Adrenal gland (tissue), 12 donors: ENCODE results near the gene CWC27. TPM values are rescaled to one million over a fixed set of nuclear protein-coding genes. Genes with fewer than 3 reads are reported as not detected.

Experiments used
- DNase-seq, 7 donors: peaks; one replicate each; pipeline ENCODE4 v3.0.0-alpha.2; 2019 to 2020
- H3K27ac ChIP-seq, 5 donors: fragments of 200-600 bp; sonication (generic) in 4 of 5; 1 replicate in 3 of 5; 2 replicates in 2 of 5; pipeline versions ENCODE4 v1.5.1 to v1.8.0; 2016 to 2020; ENCODE audit warnings: mild to moderate bottlenecking in 1 of 5
- H3K27me3 ChIP-seq: fragments of 200-600 bp; 2 replicates; pipeline ENCODE4 v1.8.0; 2021
- H3K36me3 ChIP-seq, 2 donors: fragments of 200-600 bp; replicated peaks in 1 of 2; 1 replicate in 1 of 2; 2 replicates in 1 of 2; pipeline versions ENCODE4 v1.5.1 to v1.8.0; 2018 to 2022
- H3K4me1 ChIP-seq, 2 donors: fragments of 200-600 bp; replicated peaks in 1 of 2; 1 replicate in 1 of 2; 2 replicates in 1 of 2; pipeline versions ENCODE4 v1.5.1 to v1.8.0; 2018 to 2021
- H3K4me3 ChIP-seq, 4 donors: fragments of 200-600 bp; sonication (generic) in 3 of 4; one replicate each; pipeline ENCODE4 v1.5.1; 2016 to 2018
- H3K9me3 ChIP-seq, 3 donors: fragments of 200-600 bp; sonication (generic) in 1 of 3; replicated peaks in 1 of 3; 1 replicate in 2 of 3; 2 replicates in 1 of 3; pipeline versions ENCODE4 v1.5.1 to v1.8.0; 2016 to 2021
- POLR2A ChIP-seq, 2 donors: fragments of 450-650 bp; IDR thresholded peaks; one replicate each; pipeline ENCODE4 v1.6.1; 2017; ENCODE audit warnings: antibody characterized with exemption in 2 of 2, mild to moderate bottlenecking in 2 of 2, moderate library complexity in 1 of 2
- WGBS, 4 donors: extraction: QIAGEN DNeasy Blood & Tissue Kit in 2 of 4; methylation state at CpG; one replicate each; pipeline versions ENCODE4 v1.1.5 to v1.1.7; 2013 to 2017; 5-methylcytosine and 5-hydroxymethylcytosine counted together
- intact Hi-C, 2 donors: fragments of 100-400 bp; cut with DNase I; formaldehyde crosslinking; loops; one replicate each; pipeline versions ENCODE4 v1.14.1 to v1.15.0; 2022 to 2023
- polyA plus RNA-seq, 3 donors: library from polyadenylated mRNA; stranded (reverse); fragments of 200-250 nt in 2 of 3; fragments of 350-450 nt in 1 of 3; fragmentation: Illumina TruSeq in 1 of 3; extraction: RNeasy Lipid Tissue Mini Kit (QIAGEN cat#74804) in 1 of 3; gene quantifications; one replicate each; pipeline ENCODE4 v1.2.3, GENCODE V29; 2013 to 2014
- total RNA-seq, 9 donors: library from RNA; depleted of rRNA in 4 of 9; stranded (reverse); fragments of >200 nt in 4 of 9; fragments of 120-200 nt in 1 of 9; fragmentation: NEBNext Ultra II Directional in 1 of 9; extraction: Animal tissue kit (Norgen Biotek cat#: 25700) in 1 of 9; gene quantifications; one replicate each; pipeline versions ENCODE4 v1.1.0 to v1.2.4, GENCODE V29; 2013 to 2023
- TF ChIP-seq, protein P1 (sequence below), 6 experiments: fragments of 450-650 bp in 4 of 6; fragments of 200-600 bp in 2 of 6; sonication (generic) in 1 of 6; IDR thresholded peaks; 1 replicate in 5 of 6; 2 replicates in 1 of 6; pipeline versions ENCODE4 v1.5.1 to v1.8.0; 2016 to 2021; ENCODE audit warnings: antibody characterized with exemption in 6 of 6, mild to moderate bottlenecking in 2 of 6, moderate library complexity in 1 of 6
- donor health status: healthy with polysubstance abuse.
- donor health status: Bipolar disorder and iron deficiency.
- donor health status: DM: yes; HTN: yes; CAD: no.
- donor health status: DM: no; HTN: no; CAD: no.
- donor health status: DM: no; HTN: no; CAD: no.
- donor health status: DM: yes; HTN: yes; CAD: no.

CWC27 gene
- total and polyA plus RNA-seq, 12 donors: 7.3 to 31.0 (median 15.6) TPM

DNA sequence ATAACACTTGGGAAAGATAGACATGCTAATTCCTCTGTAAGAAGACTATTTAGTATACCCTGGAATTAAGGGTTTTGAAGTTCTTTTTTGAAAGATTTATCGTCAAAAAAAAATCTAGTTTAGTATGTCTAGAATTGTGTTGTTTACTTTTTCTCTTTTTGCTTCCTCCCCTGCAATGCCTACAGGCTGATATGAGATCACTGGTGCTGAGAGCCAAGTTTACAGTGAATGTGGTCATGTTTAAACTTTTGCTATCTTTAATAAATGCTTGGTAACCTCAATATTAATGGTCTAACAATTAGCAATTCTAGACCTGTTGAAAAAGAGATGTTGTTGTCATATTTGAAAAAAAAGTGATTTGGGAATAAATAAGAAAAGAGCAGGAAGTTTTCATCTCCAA is 86.1 kb downstream of the CWC27 start:
- Histone ChIP-seq H3K4me1 (no peaks in the 10 kb centered on the region), H3K9me3 (no peaks in the 10 kb centered on the region), H3K4me3 (no peak overlapping the region), H3K36me3 (no peaks in the 10 kb centered on the region), H3K27me3 (no peaks in the 10 kb centered on the region), H3K27ac (no peak overlapping the region)
- TF ChIP-seq POLR2A (IDR thresholded peaks at IDR 0.05): no peak
- TF ChIP-seq, protein P1, sequence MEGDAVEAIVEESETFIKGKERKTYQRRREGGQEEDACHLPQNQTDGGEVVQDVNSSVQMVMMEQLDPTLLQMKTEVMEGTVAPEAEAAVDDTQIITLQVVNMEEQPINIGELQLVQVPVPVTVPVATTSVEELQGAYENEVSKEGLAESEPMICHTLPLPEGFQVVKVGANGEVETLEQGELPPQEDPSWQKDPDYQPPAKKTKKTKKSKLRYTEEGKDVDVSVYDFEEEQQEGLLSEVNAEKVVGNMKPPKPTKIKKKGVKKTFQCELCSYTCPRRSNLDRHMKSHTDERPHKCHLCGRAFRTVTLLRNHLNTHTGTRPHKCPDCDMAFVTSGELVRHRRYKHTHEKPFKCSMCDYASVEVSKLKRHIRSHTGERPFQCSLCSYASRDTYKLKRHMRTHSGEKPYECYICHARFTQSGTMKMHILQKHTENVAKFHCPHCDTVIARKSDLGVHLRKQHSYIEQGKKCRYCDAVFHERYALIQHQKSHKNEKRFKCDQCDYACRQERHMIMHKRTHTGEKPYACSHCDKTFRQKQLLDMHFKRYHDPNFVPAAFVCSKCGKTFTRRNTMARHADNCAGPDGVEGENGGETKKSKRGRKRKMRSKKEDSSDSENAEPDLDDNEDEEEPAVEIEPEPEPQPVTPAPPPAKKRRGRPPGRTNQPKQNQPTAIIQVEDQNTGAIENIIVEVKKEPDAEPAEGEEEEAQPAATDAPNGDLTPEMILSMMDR (IDR thresholded peaks at IDR 0.05): no peak
- WGBS, 4 donors: 80 to 97% (median 91%) methylated on average over 1 of the region's 1 CpG
- intact Hi-C loops: no loop called here
- DNase-seq: no peak

DNA sequence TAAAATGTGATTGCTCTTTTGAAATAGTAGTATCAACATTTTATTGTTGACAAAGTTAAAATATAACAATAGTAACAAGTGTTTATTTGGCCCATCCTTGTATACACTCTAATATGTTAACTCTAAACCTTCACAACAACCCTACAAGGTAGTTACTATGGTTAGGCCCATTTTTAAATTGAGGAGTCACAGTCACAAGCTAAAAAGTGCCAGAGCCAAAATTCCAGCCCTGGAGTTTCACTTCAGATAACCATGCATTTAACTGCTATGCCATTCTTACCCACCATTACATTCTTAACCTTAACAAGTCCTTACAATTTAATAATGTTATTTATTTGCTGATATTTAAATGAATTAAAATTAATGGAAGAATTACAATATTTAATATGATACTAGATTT is 91.2 kb downstream of the CWC27 start:
- H3K36me3 ChIP-seq: no peaks in the 10 kb centered on the region
- intact Hi-C loops: no loop called here
- TF ChIP-seq POLR2A (IDR thresholded peaks at IDR 0.05): no peak
- TF ChIP-seq, protein P1 (IDR thresholded peaks at IDR 0.05): no peak
- H3K4me3 ChIP-seq: no peak overlapping the region
- H3K9me3 ChIP-seq: no peaks in the 10 kb centered on the region
- peaks cover 4 to 5% of the 10 kb centered on the region in 2 donors for H3K4me1 ChIP-seq
- H3K27me3 ChIP-seq: no peaks in the 10 kb centered on the region
- no peak overlapping the region for H3K27ac ChIP-seq
- DNase-seq: no peak

DNA sequence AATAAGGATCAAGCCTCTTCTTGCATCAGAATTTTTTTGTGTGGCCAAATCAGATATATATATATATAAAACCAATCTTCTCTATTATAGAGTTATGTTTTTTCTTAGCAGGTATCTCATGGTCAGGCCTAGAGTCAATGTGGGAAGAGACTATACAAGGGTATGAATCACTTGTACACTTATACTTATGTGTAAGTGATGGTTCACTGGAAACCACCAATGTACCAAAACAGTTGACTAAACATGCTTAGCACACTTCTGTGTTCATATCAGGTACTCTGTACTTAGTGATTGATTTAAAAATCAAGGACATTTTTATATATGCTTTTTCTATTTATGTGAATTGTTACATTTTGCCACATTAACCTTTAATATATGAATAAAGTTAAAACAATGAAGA is 92.6 kb downstream of the CWC27 start:
- no peaks in the 10 kb centered on the region for H3K9me3 ChIP-seq
- no peak overlapping the region for H3K4me3 ChIP-seq
- intact Hi-C loops: no loop called here
- no peak for DNase-seq
- H3K4me1 ChIP-seq: peaks cover 4 to 5% of the 10 kb centered on the region in 2 donors
- no peak overlapping the region for H3K27ac ChIP-seq
- H3K36me3 ChIP-seq: no peaks in the 10 kb centered on the region
- H3K27me3 ChIP-seq: no peaks in the 10 kb centered on the region
- TF ChIP-seq, protein P1 (IDR thresholded peaks at IDR 0.05): no peak

DNA sequence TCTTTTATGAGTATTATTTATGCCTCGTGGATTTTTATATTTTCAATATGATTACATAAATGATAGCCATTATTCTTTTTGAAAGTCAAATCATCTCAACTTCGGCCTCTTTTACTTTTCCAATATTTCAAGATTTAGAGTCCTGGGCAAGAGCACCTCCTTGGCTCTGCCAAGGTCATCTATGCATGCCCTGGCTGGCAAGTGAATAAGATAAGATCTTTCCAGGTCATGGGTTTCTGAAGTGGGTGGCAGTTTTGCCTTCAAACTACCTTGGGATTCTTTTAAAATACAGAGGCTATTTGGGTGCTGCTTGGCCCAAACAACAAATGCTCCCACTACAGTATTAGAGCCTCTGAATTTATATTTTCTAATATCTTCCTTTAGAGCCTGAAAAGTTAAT is 95.4 kb downstream of the CWC27 start:
- intact Hi-C loops: no loop called here

More for the DNA sequence above, 95.4 kb downstream of the CWC27 start:
- 46 to 65% (median 51%) methylated on average over 2 of the region's 2 CpGs for WGBS, 4 donors
- DNase-seq: peak in 3 of 7 donors; percentile 5 to 21 (median 7)
- Histone ChIP-seq H3K4me1 (peaks cover 6 to 7% of the 10 kb centered on the region in 2 donors), H3K27me3 (no peaks in the 10 kb centered on the region), H3K36me3 (no peaks in the 10 kb centered on the region), H3K9me3 (no peaks in the 10 kb centered on the region), H3K4me3 (no peak overlapping the region), H3K27ac (no peak overlapping the region)
- TF ChIP-seq, protein P1 (IDR thresholded peaks at IDR 0.05): no peak
- no peak for TF ChIP-seq POLR2A (IDR thresholded peaks at IDR 0.05)
